Lower leg skin (tissue), 3 donors: ENCODE measurements around the gene CBFA2T3.

Experiments used
- CTCF ChIP-seq, 3 donors: fragments of 450-650 bp; IDR thresholded peaks; one replicate each; pipeline ENCODE4 v1.5.1; 2016; ENCODE audit warnings: antibody characterized with exemption in 3 of 3, mild to moderate bottlenecking in 3 of 3, moderate library complexity in 2 of 3
- POLR2A ChIP-seq, 2 donors: fragments of 450-650 bp; IDR thresholded peaks; one replicate each; pipeline ENCODE4 v1.6.1; 2016 to 2017; ENCODE audit warnings: antibody characterized with exemption in 2 of 2, mild to moderate bottlenecking in 1 of 2, moderate library complexity in 1 of 2

- TF ChIP-seq CTCF (IDR thresholded peaks at IDR 0.05) (no peak), POLR2A (IDR thresholded peaks at IDR 0.05) (no peak)
Observed at GRCh38 chr16:88878356-88878755, 98.7 kb downstream of the CBFA2T3 start.
